Fibroblast of pulmonary artery (primary cell): ENCODE measurements around the gene SLC35F1.
"Not testable (repeated sequence)": the region's sequence is repeated elsewhere in the genome, so short reads cannot be mapped to it uniquely, and the experiment has no call there.

ENCODE experiments used
- DNase-seq: peaks from one replicate; pipeline ENCODE4 v3.0.0-alpha.2; 2010; ENCODE audit warnings: low read depth
- H3K4me3 ChIP-seq: replicated peaks from 2 replicates; pipeline ENCODE4 v1.5.1; 2011; ENCODE audit warnings: low read depth, mild to moderate bottlenecking, control low read depth, low read length, moderate library complexity
- TF ChIP-seq, protein P1 (sequence below): IDR thresholded peaks from 2 replicates; pipeline ENCODE4 v1.5.1; 2011; ENCODE audit warnings: mild to moderate bottlenecking, control low read depth, low read length, inconsistent platforms; ENCODE audit errors: missing control alignments

The SLC35F1 gene

DNA sequence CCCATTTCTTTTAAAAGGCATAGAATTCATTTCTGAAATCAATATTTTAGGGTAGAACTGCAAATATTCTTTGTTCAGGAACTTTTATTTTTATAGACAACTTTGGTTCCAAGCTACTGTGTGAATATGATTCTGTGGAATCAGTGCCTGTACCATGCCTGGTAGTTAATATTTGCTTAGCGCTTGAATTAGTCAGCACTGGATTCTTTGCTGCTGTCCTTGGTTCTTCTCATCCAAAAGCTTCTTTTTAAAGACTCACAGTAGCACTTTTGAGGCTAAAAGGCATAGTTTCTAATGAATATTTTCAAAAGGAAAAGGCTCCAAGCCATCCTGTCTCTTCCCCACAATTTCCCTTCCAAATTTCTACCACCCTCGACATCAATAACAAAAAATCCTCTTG is 109.5 kb downstream of the SLC35F1 start:
- H3K4me3 ChIP-seq, result no peak overlapping the region
- TF ChIP-seq, protein P1, sequence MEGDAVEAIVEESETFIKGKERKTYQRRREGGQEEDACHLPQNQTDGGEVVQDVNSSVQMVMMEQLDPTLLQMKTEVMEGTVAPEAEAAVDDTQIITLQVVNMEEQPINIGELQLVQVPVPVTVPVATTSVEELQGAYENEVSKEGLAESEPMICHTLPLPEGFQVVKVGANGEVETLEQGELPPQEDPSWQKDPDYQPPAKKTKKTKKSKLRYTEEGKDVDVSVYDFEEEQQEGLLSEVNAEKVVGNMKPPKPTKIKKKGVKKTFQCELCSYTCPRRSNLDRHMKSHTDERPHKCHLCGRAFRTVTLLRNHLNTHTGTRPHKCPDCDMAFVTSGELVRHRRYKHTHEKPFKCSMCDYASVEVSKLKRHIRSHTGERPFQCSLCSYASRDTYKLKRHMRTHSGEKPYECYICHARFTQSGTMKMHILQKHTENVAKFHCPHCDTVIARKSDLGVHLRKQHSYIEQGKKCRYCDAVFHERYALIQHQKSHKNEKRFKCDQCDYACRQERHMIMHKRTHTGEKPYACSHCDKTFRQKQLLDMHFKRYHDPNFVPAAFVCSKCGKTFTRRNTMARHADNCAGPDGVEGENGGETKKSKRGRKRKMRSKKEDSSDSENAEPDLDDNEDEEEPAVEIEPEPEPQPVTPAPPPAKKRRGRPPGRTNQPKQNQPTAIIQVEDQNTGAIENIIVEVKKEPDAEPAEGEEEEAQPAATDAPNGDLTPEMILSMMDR, result no peak
- no peak for DNase-seq

DNA sequence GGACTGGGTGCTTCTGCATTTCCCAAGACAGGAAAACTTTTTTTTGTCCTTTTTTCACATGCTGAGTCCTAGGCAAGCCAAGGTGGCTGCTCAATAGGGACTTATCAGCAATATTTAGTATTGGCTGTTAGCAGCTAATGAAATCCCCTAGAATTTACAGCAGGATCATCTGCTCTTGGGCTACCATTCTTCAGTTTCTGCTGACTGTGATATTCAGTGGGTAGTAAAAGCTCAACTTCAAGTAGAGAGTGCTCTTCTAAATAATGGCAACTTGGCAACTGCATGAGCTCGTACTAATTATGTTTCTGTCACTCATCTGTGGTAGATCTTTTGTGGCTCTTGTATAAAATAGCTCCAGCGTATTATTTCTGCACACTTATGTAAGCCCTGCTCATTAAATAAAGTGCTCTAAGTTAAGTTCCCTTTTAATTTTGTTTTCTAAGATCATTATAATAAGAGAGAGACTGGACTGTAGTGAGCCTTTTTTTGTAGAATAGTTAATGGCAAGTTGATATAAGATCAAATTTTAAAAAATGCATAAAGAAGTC is 110.3 kb downstream of the SLC35F1 start:
- no peak overlapping the region for H3K4me3 ChIP-seq
- DNase-seq, result no peak
- TF ChIP-seq, protein P1, result no peak

DNA sequence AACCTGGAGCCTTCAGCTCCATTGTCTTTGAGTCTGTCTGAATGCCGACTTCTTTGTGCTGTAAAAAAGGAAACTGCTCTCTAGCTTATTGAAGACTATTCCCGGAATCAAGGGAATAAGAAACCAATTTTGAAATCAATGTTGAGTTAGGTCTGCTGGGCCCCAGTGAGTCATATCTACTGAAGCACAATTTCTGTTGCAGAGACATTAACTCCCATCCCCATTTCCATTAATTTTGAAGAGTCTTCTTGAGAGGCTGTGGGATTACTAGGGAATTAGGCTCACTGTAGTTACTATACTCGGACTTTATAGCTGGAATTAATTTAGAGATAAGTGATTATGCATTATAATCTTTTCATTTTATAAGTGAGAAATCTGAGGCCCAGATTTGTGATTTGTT is 116.7 kb downstream of the SLC35F1 start:
- H3K4me3 ChIP-seq, result no peak overlapping the region
- DNase-seq, result no peak
- TF ChIP-seq, protein P1, result no peak

DNA sequence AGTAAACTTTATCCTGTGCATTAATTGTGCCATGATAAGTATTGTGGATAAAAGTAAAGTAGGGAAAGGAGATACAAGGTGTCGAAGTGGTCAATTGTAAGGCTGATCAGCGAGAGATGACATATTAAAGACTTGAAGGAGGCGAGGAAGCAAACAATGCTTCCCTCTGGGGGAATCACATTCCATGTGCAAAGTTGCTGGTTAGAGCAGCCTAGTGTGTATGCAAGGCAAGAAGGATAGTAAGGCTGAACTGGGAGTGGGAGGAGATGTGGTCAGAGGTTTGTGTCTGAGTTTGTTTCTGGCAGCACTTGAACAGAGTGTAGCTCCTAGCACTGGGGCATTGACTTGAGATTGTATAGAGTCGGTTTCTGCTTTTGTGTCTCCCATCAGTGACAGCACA is 122.9 kb downstream of the SLC35F1 start:
- TF ChIP-seq, protein P1, result no peak
- no peak for DNase-seq
- no peak overlapping the region for H3K4me3 ChIP-seq

DNA sequence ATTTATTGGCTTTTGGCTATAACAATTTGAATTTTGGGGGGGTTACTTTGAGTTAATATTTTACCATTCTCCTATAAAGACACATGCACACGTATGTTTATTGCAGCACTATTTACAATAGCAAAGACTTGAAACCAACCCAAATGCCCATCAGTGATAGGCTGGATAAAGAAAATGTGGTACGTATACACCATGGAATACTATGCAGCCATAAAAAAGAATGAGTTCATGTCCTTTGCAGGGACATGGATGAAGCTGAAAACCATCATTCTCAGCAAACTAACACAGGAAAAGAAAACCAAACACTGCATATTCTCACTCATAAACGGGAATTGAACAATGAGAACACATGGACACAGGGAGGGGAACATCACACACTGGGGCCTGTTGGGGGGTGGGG is 130.4 kb downstream of the SLC35F1 start:
- not testable (repeated sequence) for H3K4me3 ChIP-seq, DNase-seq

DNA sequence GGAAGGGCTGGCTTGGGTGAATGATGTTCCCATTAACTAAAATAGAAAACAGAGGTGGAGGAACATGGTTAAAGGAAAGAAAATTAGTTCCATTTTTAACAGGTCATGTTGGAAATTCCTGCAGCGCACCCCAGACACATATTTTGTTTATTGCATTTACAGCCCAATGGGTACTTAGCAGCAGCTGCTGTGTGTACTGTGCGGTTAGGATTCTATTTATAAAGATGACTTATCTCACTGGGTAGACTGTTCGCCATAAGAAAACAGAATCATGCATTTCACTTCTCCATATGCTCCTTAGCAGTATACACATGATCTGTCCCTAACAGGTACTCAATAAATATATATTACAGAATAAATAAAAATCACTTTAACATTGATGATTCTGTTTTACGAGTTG is 135.8 kb downstream of the SLC35F1 start:
- TF ChIP-seq, protein P1, result no peak
- H3K4me3 ChIP-seq, result no peak overlapping the region
- DNase-seq, result no peak

DNA sequence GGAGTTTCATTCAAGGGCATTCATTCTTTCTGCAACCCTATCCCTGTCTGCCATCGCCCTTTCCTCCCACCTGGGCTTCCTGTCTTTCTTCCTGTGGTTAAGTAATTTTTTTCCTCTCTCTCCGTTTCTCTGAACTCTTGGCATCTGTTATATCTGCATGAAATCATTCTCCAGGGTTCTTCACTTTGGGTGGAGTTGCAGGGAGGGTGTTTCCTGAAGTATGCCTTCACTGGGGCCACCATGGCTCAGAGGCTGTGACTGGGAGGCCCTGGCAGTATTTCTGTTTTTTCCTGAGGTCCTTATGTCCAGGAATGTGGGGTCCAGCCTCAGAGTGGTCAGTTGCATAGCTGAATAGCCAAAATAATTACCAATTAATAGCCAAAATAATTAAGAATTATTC is 137.2 kb downstream of the SLC35F1 start:
- no peak overlapping the region for H3K4me3 ChIP-seq
- TF ChIP-seq, protein P1, result no peak
- DNase-seq, result no peak
